T-cell (primary cell): Measurements from ENCODE around the gene PADI3. TPM values are rescaled to one million over a fixed set of nuclear protein-coding genes. Genes with fewer than 3 reads are reported as not detected.

ENCODE experiments used
- ATAC-seq, 4 experiments: fragments of 200-7000 bp in 3 of 4; fragments of 150-1000 bp in 1 of 4; cut with Tn5 transposase; replicated peaks in 1 of 4; 1 replicate in 3 of 4; 2 replicates in 1 of 4; pipeline ENCODE4 v1.10.0; 2021; ENCODE audit warnings: moderate library complexity in 3 of 4, mild to moderate bottlenecking in 2 of 4, moderate number of reproducible peaks in 1 of 4
- CTCF ChIA-PET, 2 donors: fragments of 300-600 bp; sonication (Branson Sonifier 250); formaldehyde crosslinking; loops; one replicate each; lab custom pipeline; 2022; ENCODE audit warnings: antibody characterized with exemption in 2 of 2; lab: Charles Lee
- POLR2A ChIA-PET, 2 donors: fragments of 300-600 bp; sonication (Branson Sonifier 250); formaldehyde crosslinking; loops; one replicate each; lab custom pipeline; 2022; ENCODE audit warnings: antibody characterized with exemption in 2 of 2; lab: Charles Lee
- DNase-seq, 35 experiments: peaks; one replicate each; pipeline versions ENCODE4 v3.0.0 to v3.0.0-alpha.2; 2013 to 2023
- H3K27ac ChIP-seq: one replicate; pipeline ENCODE4 v1.5.1; 2013; ENCODE audit warnings: low read length
- H3K27me3 ChIP-seq, 2 experiments: replicated peaks in 1 of 2; 1 replicate in 1 of 2; 2 replicates in 1 of 2; pipeline versions ENCODE4 v1.6.1 to v1.7.0; 2013; ENCODE audit warnings: low read length in 1 of 2, mixed read lengths in 1 of 2; ENCODE audit not compliant: control insufficient read depth in 2 of 2, insufficient read depth in 2 of 2; ENCODE audit errors: extremely low read depth in 1 of 2
- H3K36me3 ChIP-seq, 2 donors: 1 replicate in 1 of 2; 2 replicates in 1 of 2; pipeline versions ENCODE4 v1.6.1 to v1.7.0; 2013; ENCODE audit warnings: low read length in 1 of 2; ENCODE audit not compliant: control insufficient read depth in 2 of 2, insufficient read depth in 1 of 2; ENCODE audit errors: extremely low read depth in 1 of 2
- H3K4me1 ChIP-seq, 2 experiments: 1 replicate in 1 of 2; 2 replicates in 1 of 2; pipeline versions ENCODE4 v1.6.1 to v1.7.0; 2013; ENCODE audit warnings: low read length in 2 of 2, mixed read lengths in 1 of 2; ENCODE audit not compliant: insufficient read depth in 2 of 2, control insufficient read depth in 1 of 2; ENCODE audit errors: extremely low read depth in 1 of 2
- H3K4me3 ChIP-seq, 2 donors: 1 replicate in 1 of 2; 2 replicates in 1 of 2; pipeline versions ENCODE4 v1.5.1 to v1.7.0; 2013; ENCODE audit warnings: mild to moderate bottlenecking in 2 of 2, low read length in 1 of 2, moderate library complexity in 1 of 2; ENCODE audit not compliant: control insufficient read depth in 1 of 2; ENCODE audit errors: extremely low read depth in 1 of 2
- H3K9me3 ChIP-seq: 2 replicates; pipeline ENCODE4 v1.7.0; 2013
- H3K27ac Mint-ChIP-seq, 2 donors: one replicate each; pipeline ENCODE4 v1.8.0; 2020 to 2021; ENCODE audit warnings: mild to moderate bottlenecking in 2 of 2, mixed read lengths in 2 of 2
- H3K27me3 Mint-ChIP-seq, 2 donors: one replicate each; pipeline ENCODE4 v1.8.0; 2021 to 2022; ENCODE audit warnings: mixed read lengths in 2 of 2
- H3K36me3 Mint-ChIP-seq: one replicate; pipeline ENCODE4 v1.8.0; 2021; ENCODE audit warnings: mixed read lengths
- H3K4me1 Mint-ChIP-seq, 3 donors: one replicate each; pipeline ENCODE4 v1.8.0; 2020 to 2022; ENCODE audit warnings: mixed read lengths in 3 of 3, mild to moderate bottlenecking in 1 of 3
- H3K4me3 Mint-ChIP-seq, 3 donors: one replicate each; pipeline ENCODE4 v1.8.0; 2020 to 2022; ENCODE audit warnings: mild to moderate bottlenecking in 3 of 3, mixed read lengths in 3 of 3, moderate library complexity in 3 of 3
- H3K9me3 Mint-ChIP-seq, 3 donors: one replicate each; pipeline ENCODE4 v1.8.0; 2020 to 2022; ENCODE audit warnings: mixed read lengths in 3 of 3
- WGBS: methylation state at CpG from one replicate; pipeline ENCODE4 v1.1.5; 2013; ENCODE audit warnings: missing lambda C conversion rate; ENCODE audit not compliant: insufficient coverage; 5-methylcytosine and 5-hydroxymethylcytosine counted together
- total RNA-seq, 35 experiments: library from RNA in 6 of 35; stranded (reverse) in 6 of 35; fragments of 120-200 nt in 1 of 35; gene quantifications; one replicate each; pipeline versions ENCODE4 v1.2.1 to v1.2.4 and lab custom pipeline; 2013 to 2026

Gene PADI3
- total RNA-seq, 5 donors from 2014 or later (not counting 1 experiment from before 2014, with no cell fraction given): not detected

GRCh38 chr1:17295292-17295691 lies 46.4 kb downstream of the PADI3 start:
- no peak overlapping the region for H3K4me3 ChIP-seq
- POLR2A ChIA-PET: no interaction called here
- H3K4me1 ChIP-seq: no peaks in the 10 kb centered on the region
- H3K9me3 ChIP-seq: no peaks in the 10 kb centered on the region
- no peaks in the 10 kb centered on the region for H3K36me3 ChIP-seq
- Mint-ChIP-seq H3K27me3 (peaks cover 23 to 43% of the 10 kb centered on the region in 2 donors), H3K9me3 (peaks cover 4 to 8% (median 6%) of the 10 kb centered on the region in 3 donors), H3K4me1 (no peaks in the 10 kb centered on the region), H3K27ac (no peak overlapping the region), H3K36me3 (no peaks in the 10 kb centered on the region), H3K4me3 (no peak overlapping the region)
- H3K27ac ChIP-seq: no peak overlapping the region
- DNase-seq: no peak
- peaks cover 0 to 15% of the 10 kb centered on the region in 2 experiments for H3K27me3 ChIP-seq
- ATAC-seq: no peak
- CTCF ChIA-PET: no interaction called here
- WGBS: 79% methylated on average over 4 of the region's 4 CpGs

- ChIA-PET CTCF (no interaction called here), POLR2A (no interaction called here)
- no peak for DNase-seq
- Mint-ChIP-seq H3K27ac (no peak overlapping the region), H3K4me1 (no peaks in the 10 kb centered on the region), H3K4me3 (no peak overlapping the region), H3K36me3 (no peaks in the 10 kb centered on the region), H3K9me3 (peaks cover 4 to 8% (median 6%) of the 10 kb centered on the region in 3 donors), H3K27me3 (peaks cover 22 to 43% of the 10 kb centered on the region in 2 donors)
- 78% methylated on average over 3 of the region's 5 CpGs for WGBS
- Histone ChIP-seq H3K27ac (no peak overlapping the region), H3K4me3 (no peak overlapping the region), H3K36me3 (no peaks in the 10 kb centered on the region), H3K4me1 (no peaks in the 10 kb centered on the region), H3K9me3 (no peaks in the 10 kb centered on the region), H3K27me3 (peaks cover 0 to 15% of the 10 kb centered on the region in 2 experiments)
- no peak for ATAC-seq
These were observed 47.2 kb downstream of the PADI3 start for GRCh38 chr1:17296086-17296485.

- ChIA-PET POLR2A (no interaction called here), CTCF (no interaction called here)
- H3K4me3 ChIP-seq: no peak overlapping the region
- H3K4me1 ChIP-seq: no peaks in the 10 kb centered on the region
- WGBS: 100% methylated on average over 3 of the region's 7 CpGs
- H3K36me3 ChIP-seq: no peaks in the 10 kb centered on the region
- Mint-ChIP-seq H3K27me3 (peaks cover 19 to 42% of the 10 kb centered on the region in 2 donors), H3K9me3 (peaks cover 16 to 18% (median 17%) of the 10 kb centered on the region in 3 donors), H3K4me3 (no peak overlapping the region), H3K4me1 (no peaks in the 10 kb centered on the region), H3K27ac (no peak overlapping the region), H3K36me3 (peaks cover 4% of the 10 kb centered on the region)
- no peaks in the 10 kb centered on the region for H3K9me3 ChIP-seq
- no peak for ATAC-seq
- no peak for DNase-seq
- peaks cover 0 to 15% of the 10 kb centered on the region in 2 experiments for H3K27me3 ChIP-seq
- H3K27ac ChIP-seq: no peak overlapping the region
These were observed 49.1 kb downstream of the PADI3 start for GRCh38 chr1:17297991-17298390.

GRCh38 chr1:17301767-17302166 lies 52.9 kb downstream of the PADI3 start:
- 83% methylated on average over 1 of the region's 5 CpGs for WGBS
- peaks cover 4% of the 10 kb centered on the region for H3K36me3 Mint-ChIP-seq
- DNase-seq (no peak), ATAC-seq (no peak)
- H3K4me3 Mint-ChIP-seq: no peak overlapping the region
- CTCF ChIA-PET: no interaction called here
- peaks cover 16 to 34% of the 10 kb centered on the region in 2 donors for H3K27me3 Mint-ChIP-seq
- Histone ChIP-seq H3K36me3 (no peaks in the 10 kb centered on the region), H3K9me3 (no peaks in the 10 kb centered on the region), H3K4me1 (no peaks in the 10 kb centered on the region), H3K27ac (no peak overlapping the region), H3K4me3 (no peak overlapping the region), H3K27me3 (peaks cover 0 to 8% of the 10 kb centered on the region in 2 experiments)
- POLR2A ChIA-PET: no interaction called here
- no peaks in the 10 kb centered on the region for H3K4me1 Mint-ChIP-seq
- no peak overlapping the region for H3K27ac Mint-ChIP-seq
- peaks cover 17 to 18% (median 18%) of the 10 kb centered on the region in 3 donors for H3K9me3 Mint-ChIP-seq

GRCh38 chr1:17304151-17304825 lies 55.4 kb downstream of the PADI3 start:
- ATAC-seq: no peak
- H3K4me1 ChIP-seq: no peaks in the 10 kb centered on the region

GRCh38 chr1:17304826-17305175 lies 55.9 kb downstream of the PADI3 start:
- no peak for ATAC-seq
- Mint-ChIP-seq H3K4me3 (no peak overlapping the region), H3K36me3 (peaks cover 4% of the 10 kb centered on the region), H3K9me3 (peaks cover 11 to 13% (median 12%) of the 10 kb centered on the region in 3 donors), H3K27me3 (peaks cover 33% of the 10 kb centered on the region in 2 donors), H3K4me1 (no peaks in the 10 kb centered on the region), H3K27ac (no peak overlapping the region)
- Histone ChIP-seq H3K4me3 (no peak overlapping the region), H3K4me1 (no peaks in the 10 kb centered on the region), H3K9me3 (no peaks in the 10 kb centered on the region), H3K27ac (no peak overlapping the region), H3K36me3 (no peaks in the 10 kb centered on the region), H3K27me3 (peaks cover 0 to 29% of the 10 kb centered on the region in 2 experiments)
- CTCF ChIA-PET: no interaction called here
- WGBS: 80% methylated on average over 2 of the region's 6 CpGs
- DNase-seq: no peak
- POLR2A ChIA-PET: no interaction called here

More at GRCh38 chr1:17304151-17304825, 55.4 kb downstream of the PADI3 start:
- Histone ChIP-seq H3K27me3 (peaks cover 0 to 25% of the 10 kb centered on the region in 2 experiments), H3K4me3 (no peak overlapping the region), H3K27ac (no peak overlapping the region), H3K36me3 (no peaks in the 10 kb centered on the region), H3K9me3 (no peaks in the 10 kb centered on the region)
- ChIA-PET POLR2A (no interaction called here), CTCF (no interaction called here)
- Mint-ChIP-seq H3K9me3 (peaks cover 13 to 15% (median 13%) of the 10 kb centered on the region in 3 donors), H3K27ac (no peak overlapping the region), H3K36me3 (peaks cover 4% of the 10 kb centered on the region), H3K4me3 (no peak overlapping the region), H3K4me1 (no peaks in the 10 kb centered on the region), H3K27me3 (peaks cover 28 to 32% of the 10 kb centered on the region in 2 donors)
- no peak for DNase-seq
- 32% methylated on average over 5 of the region's 6 CpGs for WGBS
